ENCODE measurements around the gene PEMT.

Gene PEMT

GRCh38 chr17:17570140-17570797 lies 21.2 kb downstream of the PEMT start:
- FAIRE-seq, result no peak

- FAIRE-seq, result no peak
Measured at GRCh38 chr17:17569691-17570090, 21.8 kb downstream of the PEMT start.

GRCh38 chr17:17568772-17569195 lies 22.7 kb downstream of the PEMT start:
- FAIRE-seq, result no peak

GRCh38 chr17:17567631-17568030 lies 23.9 kb downstream of the PEMT start:
- no peak for FAIRE-seq

- FAIRE-seq, result no peak
Measured at GRCh38 chr17:17566896-17567513, 24.5 kb downstream of the PEMT start.

GRCh38 chr17:17565471-17566339 lies 25.8 kb downstream of the PEMT start:
- FAIRE-seq, result no peak

GRCh38 chr17:17564896-17565295 lies 26.6 kb downstream of the PEMT start:
- FAIRE-seq, result no peak

- FAIRE-seq, result no peak
Measured at GRCh38 chr17:17564323-17564722, 27.2 kb downstream of the PEMT start.

GRCh38 chr17:17563530-17563929 lies 28.0 kb downstream of the PEMT start:
- FAIRE-seq, result no peak

GRCh38 chr17:17562146-17562511 lies 29.4 kb downstream of the PEMT start:
- FAIRE-seq, result no peak

- FAIRE-seq, result no peak
Measured at GRCh38 chr17:17561408-17562145, 29.9 kb downstream of the PEMT start.

GRCh38 chr17:17560975-17561374 lies 30.5 kb downstream of the PEMT start:
- FAIRE-seq, result no peak

GRCh38 chr17:17560167-17560566 lies 31.3 kb downstream of the PEMT start:
- no peak for FAIRE-seq

GRCh38 chr17:17559164-17559563 lies 32.3 kb downstream of the PEMT start:
- FAIRE-seq, result no peak

- FAIRE-seq, result no peak
Measured at GRCh38 chr17:17558431-17558830, 33.1 kb downstream of the PEMT start.

GRCh38 chr17:17557796-17558195 lies 33.7 kb downstream of the PEMT start:
- no peak for FAIRE-seq

- no peak for FAIRE-seq
Measured at GRCh38 chr17:17556671-17557070, 34.8 kb downstream of the PEMT start.

GRCh38 chr17:17555906-17556305 lies 35.6 kb downstream of the PEMT start:
- FAIRE-seq, result no peak

GRCh38 chr17:17555151-17555550 lies 36.4 kb downstream of the PEMT start:
- no peak for FAIRE-seq

- no peak for FAIRE-seq
Measured at GRCh38 chr17:17554266-17554665, 37.2 kb downstream of the PEMT start.

GRCh38 chr17:17553217-17554195 lies 38.0 kb downstream of the PEMT start:
- FAIRE-seq, result no peak

All from G401.6 (cell line).